ENCODE data around the gene POU6F1.
"Not testable (repeated sequence)": the region's sequence is repeated elsewhere in the genome, so short reads cannot be mapped to it uniquely, and the experiment has no call there.

Gene POU6F1

DNA sequence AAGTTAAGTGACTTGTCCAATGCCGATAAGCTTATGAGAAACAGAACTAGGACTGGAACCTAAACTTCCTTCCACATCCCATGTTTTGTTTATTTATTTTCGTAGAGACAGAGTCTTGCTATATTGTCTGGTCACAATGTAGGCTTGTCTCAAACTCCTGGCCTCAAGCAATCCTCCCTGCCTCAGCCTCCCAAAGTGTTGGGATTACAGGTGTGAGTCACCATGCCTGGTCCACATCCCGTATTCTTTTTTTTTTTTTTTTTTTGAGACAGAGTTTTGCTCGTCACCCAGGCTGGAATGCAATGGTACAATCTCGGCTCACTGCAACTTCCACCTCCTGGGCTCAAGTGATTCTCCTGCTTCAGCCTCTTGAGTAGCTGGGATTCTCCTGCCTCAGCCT lies 9.2 kb upstream of the POU6F1 start:
- DNase-seq (ENCODE audit: low spot score) = not testable (repeated sequence)

DNA sequence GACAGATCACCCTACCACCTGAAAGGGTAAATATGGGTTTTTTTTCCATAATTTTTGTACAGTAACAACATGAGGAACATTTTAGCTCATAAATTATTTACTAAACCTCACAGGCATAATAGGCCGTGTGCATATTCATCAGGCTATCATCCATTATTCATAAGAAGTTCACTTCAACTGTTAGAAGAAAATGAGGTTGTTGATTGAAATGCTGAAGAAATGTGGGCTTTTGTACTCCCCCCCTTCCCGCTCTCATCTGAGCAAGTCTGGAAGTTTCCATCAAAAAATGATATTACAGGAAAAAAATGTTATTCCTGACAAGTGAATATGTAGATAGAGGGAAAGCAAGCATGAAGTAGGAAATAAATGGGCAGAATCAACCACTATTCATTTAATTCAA lies 7.9 kb upstream of the POU6F1 start:
- DNase-seq (ENCODE audit: low spot score) = no peak

DNA sequence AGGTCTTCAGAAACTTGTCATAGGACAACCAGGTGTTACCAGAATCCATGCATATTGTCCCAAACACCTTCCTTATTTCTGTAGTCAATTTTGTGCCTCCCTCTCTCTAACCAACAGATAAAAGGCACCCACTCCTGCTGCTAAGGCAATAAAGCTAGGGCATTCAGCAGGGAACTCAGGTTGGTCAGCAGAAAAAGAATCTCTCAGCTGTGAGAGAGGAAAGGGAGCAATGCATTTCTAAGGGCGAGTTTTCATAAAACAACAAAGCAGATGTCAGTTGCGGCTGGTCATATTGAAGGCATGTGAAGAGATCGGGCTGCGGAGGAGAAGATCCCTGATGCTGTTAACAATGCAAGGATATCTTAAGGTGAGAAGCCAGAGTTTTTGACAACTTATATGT lies 7.4 kb upstream of the POU6F1 start:
- no peak for DNase-seq (ENCODE audit: low spot score)

DNA sequence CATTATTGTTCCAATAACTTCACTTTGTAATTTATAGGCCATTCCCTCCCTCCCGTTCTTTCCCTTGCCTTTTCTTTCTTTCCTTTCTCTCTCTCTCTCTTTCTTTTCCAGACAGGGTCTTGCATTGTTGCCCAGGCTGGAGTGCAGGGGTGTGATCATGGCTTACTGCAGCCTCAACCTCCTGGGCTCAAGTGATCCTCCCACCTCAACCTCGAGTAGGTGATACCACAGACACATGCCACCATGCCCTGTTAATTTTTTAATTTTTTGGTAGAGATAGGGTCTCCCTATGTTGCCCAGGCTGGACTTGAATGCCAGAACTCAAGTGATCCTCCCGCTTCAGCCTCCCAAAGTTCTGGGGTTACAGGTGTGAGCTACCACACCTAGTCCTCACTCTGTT lies 6.8 kb upstream of the POU6F1 start:
- DNase-seq (ENCODE audit: low spot score) = no peak

DNA sequence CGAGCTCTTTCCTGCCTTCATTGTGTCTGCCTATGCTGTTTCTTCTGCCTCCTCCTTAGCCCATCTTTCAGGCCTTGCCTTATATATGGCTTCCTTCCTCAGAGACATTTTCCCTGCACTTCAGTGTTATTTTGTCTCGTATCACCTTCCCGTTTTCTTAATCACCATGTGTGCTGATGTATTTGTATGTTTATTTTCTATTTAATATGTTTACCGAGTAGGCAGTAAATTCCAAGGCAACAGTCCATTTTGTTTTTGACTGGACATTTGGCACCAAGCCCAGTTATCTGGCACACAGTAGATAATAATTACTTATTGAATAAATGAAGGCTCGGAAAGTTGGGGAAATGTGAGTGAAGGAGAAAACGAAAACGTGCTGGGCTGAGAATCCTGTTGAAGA lies 4.6 kb upstream of the POU6F1 start:
- no peak for DNase-seq (ENCODE audit: low spot score)

DNA sequence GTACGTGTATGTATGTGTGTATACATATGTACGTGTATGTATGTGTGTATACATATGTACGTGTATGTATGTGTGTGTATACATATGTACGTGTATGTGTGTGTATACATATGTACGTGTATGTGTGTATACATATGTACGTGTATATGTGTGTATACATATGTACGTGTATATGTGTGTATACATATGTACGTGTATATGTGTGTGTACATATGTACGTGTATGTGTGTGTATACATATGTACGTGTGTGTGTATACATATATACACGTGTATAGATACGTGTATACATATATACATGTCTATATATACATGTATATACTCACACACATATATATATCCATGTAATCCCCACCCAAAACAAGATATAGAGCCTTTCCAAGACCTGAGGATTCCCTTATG lies 2.0 kb upstream of the POU6F1 start:
- DNase-seq (ENCODE audit: low spot score) = not testable (repeated sequence)

DNA sequence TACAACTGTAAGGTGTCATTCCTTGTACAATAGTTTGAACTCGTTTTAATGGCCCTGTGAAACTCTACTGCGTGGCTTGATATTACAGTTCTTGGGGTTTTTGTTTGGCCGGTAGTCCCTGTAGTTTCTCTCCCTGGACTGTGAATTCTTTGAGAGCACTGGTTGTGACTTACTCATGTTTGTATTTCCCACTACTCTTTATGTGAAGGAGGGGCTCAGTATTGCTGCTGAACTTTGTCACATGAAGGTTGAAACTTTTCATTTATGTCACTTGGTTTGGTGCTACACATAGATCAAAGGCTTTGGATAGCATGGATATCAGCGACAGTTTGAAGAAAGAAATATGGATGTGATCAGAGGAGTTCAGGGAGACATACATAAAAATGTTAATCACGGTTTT lies 1.5 kb upstream of the POU6F1 start:
- no peak for DNase-seq (ENCODE audit: low spot score)

DNA sequence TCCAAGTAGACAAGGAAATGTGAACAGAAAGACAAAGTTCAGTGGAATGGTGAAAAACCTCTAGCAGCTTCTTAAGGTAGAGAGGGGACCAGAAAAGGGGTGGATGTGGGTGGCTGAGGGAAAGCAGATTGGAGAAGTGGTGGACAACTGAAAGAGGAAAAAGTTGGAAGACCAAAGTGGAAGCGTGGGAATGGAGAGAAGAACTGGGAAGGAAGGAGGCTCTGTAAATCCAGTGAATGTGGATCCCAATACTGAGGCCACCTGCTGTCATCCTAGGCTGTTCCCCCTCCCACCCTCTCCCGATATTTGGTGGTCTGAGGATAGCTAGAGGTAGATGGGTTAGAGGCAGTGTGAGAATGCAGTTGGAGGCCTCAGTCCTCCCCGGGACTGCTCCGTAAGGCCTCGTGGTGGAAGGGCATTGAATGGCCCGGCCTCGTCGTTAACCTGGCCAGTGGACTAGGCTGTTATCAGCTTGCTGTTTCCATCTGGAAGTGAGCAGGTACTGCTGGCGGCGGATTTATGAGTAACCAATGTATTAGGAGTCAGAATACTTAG lies 822 bp upstream of the POU6F1 start:
- no peak for DNase-seq (ENCODE audit: low spot score)

DNA sequence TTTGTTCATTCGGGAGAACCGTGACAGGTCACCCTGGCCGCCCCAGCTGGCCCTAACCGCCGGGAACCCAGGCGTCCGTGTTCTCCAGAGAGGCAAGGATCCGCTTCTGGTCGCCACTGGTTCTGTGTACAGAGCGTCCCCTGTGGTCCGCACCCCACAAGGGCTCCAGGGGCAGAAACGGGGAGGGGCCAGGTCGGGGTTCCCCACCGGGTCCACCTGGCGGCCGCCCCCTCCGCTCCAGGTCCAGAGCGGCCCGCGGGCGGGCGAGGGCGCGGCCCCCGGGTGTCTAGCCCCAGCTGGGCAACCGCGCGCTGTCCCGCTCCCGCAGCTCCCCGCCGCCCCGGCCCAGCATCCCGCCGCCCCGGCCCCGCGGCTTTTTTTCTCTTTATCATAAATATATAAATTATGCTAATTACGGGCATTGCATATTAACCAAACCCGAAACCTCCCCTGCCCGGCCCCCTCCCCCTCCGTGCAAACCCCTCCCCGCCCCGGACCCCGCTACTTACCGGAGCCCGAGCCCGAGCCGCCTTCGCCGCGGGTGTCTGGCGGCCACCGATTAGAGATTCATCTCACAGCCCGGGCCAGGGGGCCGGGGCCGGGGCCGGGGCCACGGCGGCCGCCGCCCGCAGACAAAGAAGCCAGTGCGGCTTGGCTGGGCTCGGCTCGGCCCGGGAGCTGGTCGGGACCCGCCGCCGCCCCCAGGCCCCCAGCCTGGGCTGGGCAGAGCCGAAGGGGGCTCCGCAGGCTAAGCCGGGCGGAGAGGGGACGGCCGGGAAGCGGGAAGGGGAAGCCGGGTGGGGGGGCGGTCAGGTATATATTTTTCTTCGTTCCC lies 512 bp downstream of the POU6F1 start:
- DNase-seq (ENCODE audit: low spot score) = peak; percentile 53

DNA sequence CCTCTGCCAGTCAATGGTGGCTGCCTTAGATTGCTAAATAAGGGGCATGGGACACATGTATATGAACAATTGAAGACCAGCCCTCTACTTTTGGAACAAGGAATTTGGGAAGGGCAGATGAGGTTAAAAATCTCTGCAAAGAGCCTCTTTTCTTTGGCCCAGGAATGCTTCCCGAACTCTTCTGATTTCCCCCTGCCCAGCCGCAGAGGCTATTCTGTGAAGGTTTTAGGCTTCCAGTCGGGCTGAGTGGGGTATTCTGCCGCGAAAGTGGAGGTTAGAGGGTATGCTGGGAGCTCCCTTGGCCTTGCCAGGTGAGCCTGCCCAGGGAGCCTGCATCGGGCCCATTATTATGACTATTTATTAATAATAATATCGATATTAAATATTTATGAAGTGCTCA lies 1.2 kb downstream of the POU6F1 start:
- DNase-seq (ENCODE audit: low spot score) = no peak

DNA sequence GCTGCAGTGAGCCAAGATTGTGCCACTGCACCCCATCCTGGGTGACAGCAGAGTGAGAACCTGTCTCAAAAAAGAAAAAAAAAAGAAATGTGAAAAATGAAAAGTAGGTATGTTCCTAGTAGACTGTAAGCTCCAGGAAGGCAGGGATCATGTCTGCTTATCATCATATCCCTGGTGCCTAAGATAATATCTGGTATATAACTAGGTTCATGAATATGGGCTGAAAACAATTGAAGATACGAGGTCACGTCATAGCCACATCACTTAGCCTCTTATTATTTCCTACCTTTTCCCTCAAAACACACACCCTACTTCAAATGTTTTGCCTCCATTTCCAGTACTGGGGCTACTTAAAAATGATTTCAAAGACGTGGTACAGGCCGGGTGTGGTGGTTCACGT lies 3.0 kb downstream of the POU6F1 start:
- no peak for DNase-seq (ENCODE audit: low spot score)

DNA sequence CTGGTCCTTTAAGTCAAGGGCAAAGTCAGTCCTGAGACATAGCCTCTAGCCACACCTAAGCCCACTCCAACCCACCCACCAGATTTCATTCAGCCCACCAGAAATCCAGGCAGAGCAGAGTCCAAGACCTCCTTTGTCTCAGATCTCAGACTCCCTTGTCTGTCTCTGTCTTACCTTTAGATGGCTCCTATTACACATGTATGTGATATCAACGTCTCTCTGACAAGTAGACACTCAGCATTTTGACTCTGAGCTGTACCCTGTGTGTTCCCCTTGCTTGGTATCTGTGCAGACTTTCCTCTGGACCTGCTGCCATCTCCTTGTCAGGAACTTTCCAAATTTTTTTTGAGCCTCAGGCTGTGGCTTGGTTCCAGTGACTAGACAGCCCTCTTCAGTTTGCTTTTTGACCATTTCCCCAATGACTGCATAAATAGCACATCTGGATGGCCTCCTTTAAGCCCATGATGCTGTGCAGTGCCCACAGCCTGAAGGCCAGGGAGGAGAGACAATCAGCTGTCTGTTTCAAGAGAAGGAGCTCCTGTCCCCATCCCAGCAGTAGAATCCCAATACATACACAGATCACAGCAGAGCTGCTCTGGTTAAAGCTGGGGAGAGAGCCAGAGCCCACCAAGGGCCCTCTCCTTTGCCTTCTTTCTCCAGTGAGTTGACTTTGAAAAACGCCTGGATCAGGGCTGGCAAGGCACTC lies 7.0 kb downstream of the POU6F1 start:
- no peak for DNase-seq (ENCODE audit: low spot score)

DNA sequence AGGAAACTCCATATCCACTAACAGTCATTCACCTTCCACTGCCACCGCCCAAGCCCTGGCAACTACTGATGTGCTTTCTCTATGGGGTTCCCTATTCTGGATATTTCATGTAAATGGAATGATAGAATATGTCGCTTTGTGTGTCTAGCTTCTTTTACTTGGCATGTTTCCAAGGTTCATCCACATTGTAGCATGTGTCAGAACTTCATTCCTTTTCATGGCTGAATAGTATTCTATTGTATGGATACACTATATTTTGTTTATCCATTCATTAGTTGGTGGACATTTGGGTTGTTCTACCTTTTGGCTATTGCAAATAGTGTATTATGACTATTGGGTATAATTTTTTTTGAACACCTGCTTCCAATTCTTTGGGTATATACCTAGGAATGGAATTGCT lies 8.6 kb downstream of the POU6F1 start:
- no peak for DNase-seq (ENCODE audit: low spot score)

DNA sequence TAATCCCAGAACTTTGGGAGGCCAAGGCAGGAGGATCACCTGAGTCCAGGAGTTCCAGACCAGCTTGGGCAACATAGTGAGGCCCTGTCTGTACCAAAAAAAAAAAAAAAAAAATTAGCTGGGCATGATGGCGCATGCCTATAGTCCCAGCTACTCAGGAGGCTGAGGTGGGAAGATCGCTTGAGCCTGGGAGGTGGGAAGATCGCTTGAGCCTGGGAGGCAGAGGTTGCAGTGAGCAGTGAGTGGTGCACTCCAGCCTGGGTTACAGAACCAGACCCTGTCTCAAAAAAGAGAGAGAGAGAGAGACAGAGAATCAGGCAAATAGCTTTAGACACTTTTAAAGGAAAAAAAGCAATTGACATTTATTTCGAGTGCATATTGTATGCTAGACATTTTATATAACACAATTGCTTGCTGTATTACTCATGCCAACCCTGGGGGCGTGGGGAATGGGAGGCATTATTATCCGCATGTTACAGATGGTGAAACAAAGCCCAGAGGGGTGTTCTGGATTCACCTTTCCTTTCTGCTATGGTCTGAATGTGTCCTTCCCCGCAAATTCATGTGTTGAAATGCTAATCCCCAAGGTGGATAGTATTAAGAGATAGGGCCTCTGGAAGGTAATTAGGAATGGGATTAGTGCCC lies 9.7 kb downstream of the POU6F1 start:
- DNase-seq (ENCODE audit: low spot score) = no peak

DNA sequence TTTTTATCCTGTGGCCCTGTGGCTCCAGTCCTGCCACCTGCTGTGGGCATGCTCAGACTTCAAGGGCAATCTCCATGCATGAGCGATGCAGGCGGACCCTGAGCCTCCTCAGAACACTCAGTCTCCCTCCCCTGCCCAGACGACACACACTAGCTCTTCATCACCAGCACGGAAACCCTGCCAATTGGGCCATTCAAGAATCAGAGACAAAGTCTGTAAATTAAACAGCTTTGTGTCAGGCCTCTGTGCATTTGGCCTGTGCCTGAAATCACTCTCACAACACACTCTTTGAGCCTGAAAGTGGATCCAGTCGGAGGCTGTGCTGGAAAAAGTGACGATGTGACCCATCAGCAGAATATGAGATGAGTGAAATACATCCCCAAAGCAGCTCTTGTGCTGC lies 12.5 kb downstream of the POU6F1 start:
- DNase-seq (ENCODE audit: low spot score) = no peak

DNA sequence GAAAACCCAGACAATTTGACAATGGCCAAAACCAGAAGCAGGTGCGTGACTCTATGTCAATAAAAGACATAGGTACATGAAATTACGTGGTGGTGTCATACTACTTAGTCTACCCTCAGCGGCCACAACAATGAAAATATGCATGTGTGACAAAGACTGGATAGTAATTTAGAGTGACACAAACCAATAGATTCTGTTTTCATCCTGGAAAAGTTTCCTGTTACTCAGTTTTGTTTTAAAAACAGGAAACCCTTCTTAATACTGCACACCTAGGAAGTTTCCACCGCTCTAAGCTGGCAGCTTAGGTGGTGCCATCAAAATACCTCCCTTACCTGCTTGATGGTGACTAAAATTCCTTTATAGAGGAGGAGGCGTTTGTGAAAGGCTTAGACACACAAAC lies 15.1 kb downstream of the POU6F1 start:
- peak; percentile 18 for DNase-seq (ENCODE audit: low spot score)

DNA sequence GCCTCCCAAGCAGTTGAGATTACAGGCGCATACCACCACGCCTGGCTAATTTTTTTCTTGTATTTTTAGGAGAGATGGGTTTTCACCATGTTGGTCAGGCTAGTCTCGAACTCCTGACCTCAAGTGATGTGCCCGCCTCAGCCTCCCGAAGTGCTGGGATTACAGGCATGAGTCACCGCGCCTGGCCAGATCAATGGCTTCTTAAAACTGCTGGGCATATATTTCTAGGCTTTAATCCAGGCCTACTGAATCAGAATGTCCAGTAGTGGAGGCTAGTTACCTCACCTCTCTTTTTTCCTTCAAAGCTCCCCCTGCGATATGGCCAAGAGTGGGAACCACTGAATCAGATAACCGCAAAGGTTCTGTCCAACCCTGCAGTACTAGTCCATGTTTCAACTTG lies 17.1 kb downstream of the POU6F1 start:
- DNase-seq (ENCODE audit: low spot score) = no peak

DNA sequence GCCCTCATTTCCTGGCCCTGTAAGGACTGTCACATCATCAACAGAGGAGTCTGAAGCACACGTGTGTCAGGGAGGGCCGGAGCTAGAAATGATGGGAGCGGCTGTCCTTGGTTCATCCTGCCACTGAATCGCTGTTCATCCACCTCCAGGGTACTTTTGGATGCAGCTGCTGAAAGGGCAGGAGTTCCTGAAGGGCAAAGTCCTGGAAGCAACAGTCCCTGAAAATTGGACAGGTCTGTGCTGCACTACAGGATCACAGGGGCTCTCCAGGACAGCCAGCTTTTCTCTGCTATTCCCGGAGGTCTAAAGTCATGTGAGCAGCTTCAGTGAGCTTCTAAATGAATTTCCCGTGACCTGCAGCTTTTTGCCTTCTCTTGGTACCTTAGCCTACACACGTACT lies 17.7 kb downstream of the POU6F1 start:
- no peak for DNase-seq (ENCODE audit: low spot score)

DNA sequence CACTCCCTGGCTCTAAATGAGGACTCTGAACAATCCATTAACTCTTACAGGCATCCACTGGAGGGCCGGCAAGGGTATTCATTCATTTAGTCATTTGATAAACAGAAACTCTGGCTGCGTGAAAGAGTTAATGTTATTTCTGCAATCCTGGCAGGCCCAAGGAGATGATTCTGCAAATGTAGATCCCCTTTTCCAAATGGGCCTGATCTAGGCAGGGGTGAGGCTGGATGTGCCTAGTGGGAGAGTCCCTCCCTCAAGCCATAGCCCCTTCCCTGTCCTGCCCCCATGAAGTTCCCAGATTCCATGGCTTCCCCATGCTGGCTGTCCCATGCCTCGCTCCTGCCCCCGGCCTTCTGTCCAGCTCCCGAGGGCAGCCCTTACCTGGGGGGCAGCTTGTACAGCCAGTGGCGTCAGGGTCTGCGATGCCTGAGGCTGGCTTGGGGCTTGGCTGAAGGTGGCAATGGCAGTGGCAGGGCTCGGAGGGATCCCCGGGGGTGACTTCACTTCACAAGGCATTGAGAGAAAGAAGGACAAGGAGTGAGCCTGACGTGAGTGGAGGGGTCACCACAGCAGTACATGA lies 18.4 kb downstream of the POU6F1 start:
- DNase-seq (ENCODE audit: low spot score) = no peak

DNA sequence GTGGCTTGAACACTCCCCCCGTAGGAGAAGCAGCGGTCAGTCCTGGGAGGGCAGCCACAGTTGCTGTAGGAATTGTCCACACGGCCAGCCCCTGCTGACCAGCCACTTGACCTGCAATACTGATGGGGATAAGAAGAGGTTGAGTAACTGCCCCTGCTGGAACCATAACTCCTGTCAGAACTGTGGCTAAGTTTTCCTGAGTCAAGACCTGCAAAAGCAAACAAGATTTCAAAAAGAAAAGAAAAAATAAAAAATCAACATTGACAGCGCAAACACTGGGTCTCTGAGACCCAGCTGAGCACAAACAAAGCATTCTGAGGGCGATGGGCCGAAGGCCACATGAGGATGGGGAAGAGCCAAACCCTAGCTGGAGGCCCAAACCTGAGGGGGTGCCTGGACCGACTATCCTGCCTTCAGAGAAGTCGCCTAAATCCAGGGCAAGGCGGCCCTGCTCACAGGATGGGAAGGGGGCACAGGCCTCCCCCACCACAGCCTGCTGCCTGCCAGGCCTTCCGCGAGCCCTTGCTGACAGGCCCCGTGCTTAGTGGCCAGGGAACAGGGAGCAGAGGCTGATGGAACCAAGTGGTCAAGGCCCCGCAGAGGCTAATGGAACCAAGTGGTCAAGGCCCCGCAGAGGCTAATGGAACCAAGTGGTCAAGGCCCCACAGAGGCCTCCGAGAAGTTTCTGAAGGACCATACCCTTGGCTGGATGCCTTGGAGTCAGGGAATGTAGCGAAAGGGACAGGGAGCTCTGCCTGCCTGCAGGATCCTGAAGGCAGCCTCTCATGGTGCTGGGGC lies 19.1 kb downstream of the POU6F1 start:
- DNase-seq (ENCODE audit: low spot score) = no peak

DNA sequence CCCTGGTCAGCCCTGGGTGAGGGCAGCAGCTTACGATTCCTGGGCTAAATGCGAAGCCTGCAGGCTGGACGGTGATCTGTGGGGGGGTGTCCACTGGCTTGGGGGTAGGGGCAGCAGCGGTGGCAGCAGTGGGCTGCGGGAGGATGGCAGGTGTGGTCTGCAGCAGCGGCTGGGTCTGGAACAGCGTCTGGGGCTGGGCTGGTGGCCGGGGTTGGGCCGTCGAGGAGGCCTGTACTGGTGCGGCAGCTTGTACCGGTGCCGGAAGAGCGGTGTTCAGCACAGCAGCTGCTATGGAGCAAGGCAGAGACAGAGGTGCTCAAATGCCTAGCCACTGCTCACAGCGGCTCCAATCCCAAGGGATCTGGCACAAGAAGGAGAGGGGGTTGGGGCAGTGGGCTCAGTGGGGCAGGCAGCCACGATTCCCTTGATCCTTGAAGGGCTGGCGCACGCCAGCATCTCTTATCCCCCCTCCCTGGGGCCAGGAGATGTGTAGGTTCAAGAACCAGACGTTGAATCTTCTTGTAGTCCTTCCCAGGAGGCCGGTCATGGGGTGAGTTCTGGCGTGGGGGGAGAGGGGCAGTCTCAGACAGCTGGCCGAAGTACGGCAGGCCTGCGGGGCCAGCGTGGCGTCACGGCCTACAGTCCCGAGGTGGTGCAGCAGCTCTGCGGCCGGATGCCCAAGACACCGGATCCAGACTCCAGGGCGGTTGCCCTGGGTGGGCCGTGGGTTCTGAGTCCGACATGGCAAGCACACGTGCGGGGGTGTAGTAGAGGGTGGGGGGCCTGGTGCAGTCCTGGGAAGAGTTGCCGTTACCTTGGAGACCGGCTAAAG lies 19.9 kb downstream of the POU6F1 start:
- DNase-seq (ENCODE audit: low spot score) = no peak
